Stomach (tissue), 9 donors: ENCODE results near the gene SRSF8. TPM values are rescaled to one million over a fixed set of nuclear protein-coding genes. Genes with fewer than 3 reads are reported as not detected.

Experiments
- DNase-seq, 2 donors: peaks; one replicate each; pipeline versions ENCODE4 v3.0.0 to v3.0.0-alpha.2; 2013 to 2019
- H3K27ac ChIP-seq, 5 donors: fragments of 200-600 bp in 4 of 5; sonication (generic) in 4 of 5; one replicate each; pipeline ENCODE4 v1.5.1; 2013 to 2019; ENCODE audit warnings: mild to moderate bottlenecking in 1 of 5, moderate library complexity in 1 of 5
- H3K27me3 ChIP-seq, 3 donors: fragments of 200-600 bp; sonication (generic); one replicate each; pipeline ENCODE4 v1.5.1; 2017 to 2019; ENCODE audit warnings: mixed run types in 1 of 3
- H3K36me3 ChIP-seq, 4 donors: fragments of 200-600 bp; sonication (generic); 1 replicate in 3 of 4; 2 replicates in 1 of 4; pipeline ENCODE4 v1.5.1; 2016 to 2019
- H3K4me1 ChIP-seq, 4 donors: fragments of 200-600 bp; sonication (generic); one replicate each; pipeline ENCODE4 v1.5.1; 2016 to 2019
- H3K4me3 ChIP-seq, 4 donors: fragments of 200-600 bp; sonication (generic) in 3 of 4; one replicate each; pipeline ENCODE4 v1.5.1; 2016 to 2019; ENCODE audit warnings: mild to moderate bottlenecking in 1 of 4
- H3K9me3 ChIP-seq, 4 donors: fragments of 200-600 bp; sonication (generic); one replicate each; pipeline ENCODE4 v1.5.1; 2016 to 2019
- CTCF ChIP-seq, 7 experiments: fragments of 450-650 bp in 4 of 7; fragments of 200-600 bp in 3 of 7; sonication (generic) in 3 of 7; IDR thresholded peaks; one replicate each; pipeline ENCODE4 v1.5.1; 2016 to 2019; ENCODE audit warnings: antibody characterized with exemption in 7 of 7, control low read depth in 2 of 7, mild to moderate bottlenecking in 1 of 7
- EP300 ChIP-seq: sonication (generic); formaldehyde crosslinking; IDR thresholded peaks from one replicate; pipeline ENCODE4 v1.6.1; 2017; ENCODE audit warnings: antibody characterized with exemption
- POLR2A ChIP-seq, 4 donors: fragments of 450-650 bp; IDR thresholded peaks; one replicate each; pipeline ENCODE4 v1.6.1; 2016; ENCODE audit warnings: antibody characterized with exemption in 4 of 4, control low read depth in 2 of 4, mild to moderate bottlenecking in 1 of 4, moderate library complexity in 1 of 4
- POLR2AphosphoS5 ChIP-seq, 3 donors: sonication (generic); formaldehyde crosslinking; IDR thresholded peaks; one replicate each; pipeline ENCODE4 v1.6.1; 2016; ENCODE audit warnings: antibody characterized with exemption in 3 of 3
- WGBS, 5 donors: extraction: QIAGEN DNeasy Blood & Tissue Kit in 3 of 5; methylation state at CpG; one replicate each; pipeline versions ENCODE4 v1.1.5 to v1.1.7; 2013 to 2018; 5-methylcytosine and 5-hydroxymethylcytosine counted together
- intact Hi-C: fragments of 100-400 bp; cut with DNase I; formaldehyde crosslinking; loops from one replicate; pipeline ENCODE4 v1.15.1; 2023; ENCODE audit warnings: low total_unique reads
- polyA plus RNA-seq, 3 donors: library from polyadenylated mRNA; stranded (reverse); fragments of 200-250 nt; gene quantifications; one replicate each; pipeline ENCODE4 v1.2.3, GENCODE V29; 2013
- total RNA-seq, 5 donors: library from RNA; depleted of rRNA; stranded (reverse); fragments of >200 nt; gene quantifications; one replicate each; pipeline versions ENCODE4 v1.1.0 to v1.2.3, GENCODE V29; 2014 to 2016
- donor health status: healthy with polysubstance abuse.
- donor health status: Bipolar disorder and iron deficiency.
- donor health status: healthy.

Gene SRSF8
- total and polyA plus RNA-seq, 8 donors = 10.7 to 39.6 (median 29.3) TPM

- intact Hi-C loops = no loop called here
- DNase-seq = no peak
- TF ChIP-seq POLR2A (IDR thresholded peaks at IDR 0.05) (no peak), EP300 (no peak), POLR2AphosphoS5 (IDR thresholded peaks at IDR 0.05) (no peak), CTCF (IDR thresholded peaks at IDR 0.05) (no peak)
- Histone ChIP-seq H3K4me1 (peaks cover 8 to 12% (median 9%) of the 10 kb centered on the region in 4 donors), H3K27ac (no peak overlapping the region), H3K27me3 (no peaks in the 10 kb centered on the region), H3K36me3 (no peaks in the 10 kb centered on the region), H3K4me3 (no peak overlapping the region), H3K9me3 (no peaks in the 10 kb centered on the region)
These were observed 17.8 kb downstream of the SRSF8 start for GRCh38 chr11:95084509-95084908.

GRCh38 chr11:95085117-95085816 is 18.5 kb downstream of the SRSF8 start:
- 84 to 90% (median 89%) methylated on average over 3 of the region's 3 CpGs for whole genome bisulfite sequencing, 5 donors
- H3K36me3 ChIP-seq = no peaks in the 10 kb centered on the region
- H3K27me3 ChIP-seq = no peaks in the 10 kb centered on the region
- no peak for DNase-seq
- no peak overlapping the region for H3K27ac ChIP-seq
- TF ChIP-seq EP300 = no peak
- TF ChIP-seq POLR2A (IDR thresholded peaks at IDR 0.05) = no peak
- TF ChIP-seq POLR2AphosphoS5 (IDR thresholded peaks at IDR 0.05) = no peak
- TF ChIP-seq CTCF (IDR thresholded peaks at IDR 0.05) = no peak
- no peaks in the 10 kb centered on the region for H3K9me3 ChIP-seq
- no peak overlapping the region for H3K4me3 ChIP-seq
- peaks cover 9 to 17% (median 9%) of the 10 kb centered on the region in 4 donors for H3K4me1 ChIP-seq
- intact Hi-C loops = no loop called here

- H3K36me3 ChIP-seq = no peaks in the 10 kb centered on the region
- H3K4me1 ChIP-seq = peaks cover 17 to 26% (median 18%) of the 10 kb centered on the region in 4 donors
- no peak for DNase-seq
- no peaks in the 10 kb centered on the region for H3K9me3 ChIP-seq
- TF ChIP-seq POLR2AphosphoS5 (IDR thresholded peaks at IDR 0.05) (no peak), CTCF (IDR thresholded peaks at IDR 0.05) (no peak), EP300 (no peak), POLR2A (IDR thresholded peaks at IDR 0.05) (no peak)
- no peak overlapping the region for H3K27ac ChIP-seq
- H3K4me3 ChIP-seq = no peak overlapping the region
- no peaks in the 10 kb centered on the region for H3K27me3 ChIP-seq
- 86 to 91% (median 89%) methylated on average over 2 of the region's 2 CpGs for WGBS, 5 donors
- intact Hi-C loops = no loop called here
These were observed 19.4 kb downstream of the SRSF8 start for GRCh38 chr11:95086151-95086550.

GRCh38 chr11:95086836-95087570 is 20.3 kb downstream of the SRSF8 start:
- Histone ChIP-seq H3K27ac (no peak overlapping the region), H3K36me3 (no peaks in the 10 kb centered on the region), H3K9me3 (no peaks in the 10 kb centered on the region), H3K27me3 (no peaks in the 10 kb centered on the region), H3K4me3 (no peak overlapping the region), H3K4me1 (peaks cover 20 to 29% (median 26%) of the 10 kb centered on the region in 4 donors)
- intact Hi-C loops = no loop called here
- WGBS, 5 donors = 87 to 97% (median 96%) methylated on average over 1 of the region's 1 CpG
- no peak for TF ChIP-seq POLR2A (IDR thresholded peaks at IDR 0.05)
- no peak for TF ChIP-seq POLR2AphosphoS5 (IDR thresholded peaks at IDR 0.05)
- TF ChIP-seq CTCF (IDR thresholded peaks at IDR 0.05) = no peak
- no peak for TF ChIP-seq EP300
- no peak for DNase-seq
